ENCODE results near the gene CLC.
"Not testable (repeated sequence)": the region's sequence is repeated elsewhere in the genome, so short reads cannot be mapped to it uniquely, and the experiment has no call there.

GRCh38 chr19:39761851-39762250, 24.0 kb upstream of the CLC start:
- not testable (repeated sequence) for TF ChIP-seq CTCF (IDR thresholded peaks at IDR 0.05; ENCODE audit: low read length); EZH2 (IDR thresholded peaks at IDR 0.05; ENCODE audit: borderline replicate concordance, low read length)

All from OCI-LY1 (cell line).